Mesothelial cell of epicardium (in vitro differentiated cells): ENCODE data around the gene LIAS. TPM values are rescaled to one million over a fixed set of nuclear protein-coding genes. Genes with fewer than 3 reads are reported as not detected.

ENCODE experiments used
- DNase-seq, 2 experiments: peaks; one replicate each; pipeline ENCODE4 v3.0.0; 2021; ENCODE audit warnings: low spot score in 2 of 2; ENCODE audit not compliant: unreplicated experiment in 2 of 2
- H3K27ac Mint-ChIP-seq: 2 replicates; pipeline ENCODE4 v1.8.0; 2021; ENCODE audit warnings: mixed read lengths
- H3K27me3 Mint-ChIP-seq: 2 replicates; pipeline ENCODE4 v1.8.0; 2021; ENCODE audit warnings: low read depth, mixed read lengths
- H3K36me3 Mint-ChIP-seq: 2 replicates; pipeline ENCODE4 v1.8.0; 2021; ENCODE audit warnings: mixed read lengths
- H3K4me1 Mint-ChIP-seq: 2 replicates; pipeline ENCODE4 v1.8.0; 2021; ENCODE audit warnings: mixed read lengths
- H3K4me3 Mint-ChIP-seq: 2 replicates; pipeline ENCODE4 v1.8.0; 2021; ENCODE audit warnings: mild to moderate bottlenecking, moderate library complexity, mixed read lengths
- H3K9me3 Mint-ChIP-seq: 2 replicates; pipeline ENCODE4 v1.8.0; 2021; ENCODE audit warnings: mixed read lengths
- total RNA-seq: library from RNA; stranded (reverse); gene quantifications from 3 replicates; pipeline ENCODE4 v1.2.1, GENCODE V29; 2021
- TF ChIP-seq, protein P1 (sequence below): fragments of 200-600 bp; sonication (generic); IDR thresholded peaks from one replicate; pipeline ENCODE4 v1.5.0; 2021; ENCODE audit warnings: antibody characterized with exemption; ENCODE audit not compliant: unreplicated experiment

Gene LIAS
- total RNA-seq, 1 donor from 2014 or later = 16.3 TPM

DNA sequence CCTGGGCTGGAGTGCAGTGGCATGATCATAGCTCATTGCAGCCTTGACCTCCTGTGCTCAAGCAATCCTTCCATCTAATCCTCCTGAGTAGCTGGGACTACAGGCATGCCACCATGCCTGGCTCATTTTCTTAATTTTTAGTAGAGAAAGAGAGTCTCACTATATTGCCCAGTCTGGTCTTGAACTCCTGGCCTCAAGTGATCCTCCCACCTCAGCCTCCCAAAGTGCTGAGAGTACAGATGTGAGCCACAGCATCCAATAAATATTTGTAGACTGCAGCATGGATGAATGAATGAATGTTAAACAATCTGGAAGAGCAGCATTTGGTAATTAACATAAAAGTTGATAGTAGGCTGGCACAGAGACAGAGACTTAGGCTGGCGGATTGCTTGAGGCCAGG is 32.1 kb upstream of the LIAS start:
- H3K4me3 Mint-ChIP-seq = no peak overlapping the region
- H3K4me1 Mint-ChIP-seq = peaks cover 7% of the 10 kb centered on the region
- DNase-seq = no peak
- no peak overlapping the region for H3K27ac Mint-ChIP-seq
- H3K36me3 Mint-ChIP-seq = no peaks in the 10 kb centered on the region
- TF ChIP-seq, protein P1, sequence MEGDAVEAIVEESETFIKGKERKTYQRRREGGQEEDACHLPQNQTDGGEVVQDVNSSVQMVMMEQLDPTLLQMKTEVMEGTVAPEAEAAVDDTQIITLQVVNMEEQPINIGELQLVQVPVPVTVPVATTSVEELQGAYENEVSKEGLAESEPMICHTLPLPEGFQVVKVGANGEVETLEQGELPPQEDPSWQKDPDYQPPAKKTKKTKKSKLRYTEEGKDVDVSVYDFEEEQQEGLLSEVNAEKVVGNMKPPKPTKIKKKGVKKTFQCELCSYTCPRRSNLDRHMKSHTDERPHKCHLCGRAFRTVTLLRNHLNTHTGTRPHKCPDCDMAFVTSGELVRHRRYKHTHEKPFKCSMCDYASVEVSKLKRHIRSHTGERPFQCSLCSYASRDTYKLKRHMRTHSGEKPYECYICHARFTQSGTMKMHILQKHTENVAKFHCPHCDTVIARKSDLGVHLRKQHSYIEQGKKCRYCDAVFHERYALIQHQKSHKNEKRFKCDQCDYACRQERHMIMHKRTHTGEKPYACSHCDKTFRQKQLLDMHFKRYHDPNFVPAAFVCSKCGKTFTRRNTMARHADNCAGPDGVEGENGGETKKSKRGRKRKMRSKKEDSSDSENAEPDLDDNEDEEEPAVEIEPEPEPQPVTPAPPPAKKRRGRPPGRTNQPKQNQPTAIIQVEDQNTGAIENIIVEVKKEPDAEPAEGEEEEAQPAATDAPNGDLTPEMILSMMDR = no peak
- H3K9me3 Mint-ChIP-seq = no peaks in the 10 kb centered on the region
- H3K27me3 Mint-ChIP-seq = peaks cover 2% of the 10 kb centered on the region

- peaks cover 7% of the 10 kb centered on the region for H3K4me1 Mint-ChIP-seq
- H3K27me3 Mint-ChIP-seq = no peaks in the 10 kb centered on the region
- H3K36me3 Mint-ChIP-seq = no peaks in the 10 kb centered on the region
- no peak overlapping the region for H3K27ac Mint-ChIP-seq
- no peak overlapping the region for H3K4me3 Mint-ChIP-seq
- DNase-seq = no peak
- H3K9me3 Mint-ChIP-seq = no peaks in the 10 kb centered on the region
- TF ChIP-seq, protein P1 = no peak
Measured at GRCh38 chr4:39427520-39428114, 31.2 kb upstream of the LIAS start.

DNA sequence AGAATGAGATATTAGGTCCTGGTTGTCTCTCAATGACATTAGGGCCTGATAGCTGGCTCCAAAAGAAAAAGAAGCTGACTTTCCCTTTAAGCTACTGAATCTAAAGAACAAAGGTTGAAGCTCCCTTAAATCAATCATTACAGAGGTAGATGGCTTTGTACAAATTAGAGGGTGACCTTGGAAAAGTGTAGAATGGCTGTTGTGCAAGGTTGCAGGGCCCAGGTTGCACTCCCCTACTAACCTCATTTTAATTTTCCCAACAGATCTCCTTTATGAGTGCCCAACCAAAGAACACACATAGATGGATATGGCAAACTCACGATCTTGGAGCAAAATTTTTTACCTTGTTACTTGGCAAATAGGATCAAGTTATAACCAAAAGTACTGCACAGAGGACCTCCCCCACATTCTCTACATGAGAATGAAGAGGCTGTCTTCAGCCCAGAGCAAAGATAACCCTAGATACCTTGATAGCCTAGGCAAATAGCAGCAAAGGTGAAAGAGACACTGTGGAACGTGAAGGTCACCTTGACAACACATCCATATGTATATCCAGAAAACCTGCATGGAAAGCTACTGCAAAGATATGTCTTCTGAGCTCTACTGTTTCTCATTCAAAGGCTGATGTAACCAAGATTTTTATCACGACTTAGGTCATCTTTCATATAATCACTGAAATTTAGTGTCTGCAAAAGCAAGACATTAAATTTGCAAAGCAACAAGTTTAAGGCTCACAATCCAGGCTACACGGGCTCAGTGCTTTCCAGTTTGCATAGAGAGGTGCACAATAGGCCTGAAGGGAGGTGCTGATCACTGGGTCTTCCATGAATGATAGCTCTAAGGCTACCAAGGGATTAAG is 29.2 kb upstream of the LIAS start:
- DNase-seq = no peak
- Mint-ChIP-seq H3K4me1 (peaks cover 7% of the 10 kb centered on the region), H3K9me3 (no peaks in the 10 kb centered on the region), H3K36me3 (no peaks in the 10 kb centered on the region), H3K27me3 (no peaks in the 10 kb centered on the region), H3K4me3 (no peak overlapping the region), H3K27ac (no peak overlapping the region)
- TF ChIP-seq, protein P1 = no peak

DNA sequence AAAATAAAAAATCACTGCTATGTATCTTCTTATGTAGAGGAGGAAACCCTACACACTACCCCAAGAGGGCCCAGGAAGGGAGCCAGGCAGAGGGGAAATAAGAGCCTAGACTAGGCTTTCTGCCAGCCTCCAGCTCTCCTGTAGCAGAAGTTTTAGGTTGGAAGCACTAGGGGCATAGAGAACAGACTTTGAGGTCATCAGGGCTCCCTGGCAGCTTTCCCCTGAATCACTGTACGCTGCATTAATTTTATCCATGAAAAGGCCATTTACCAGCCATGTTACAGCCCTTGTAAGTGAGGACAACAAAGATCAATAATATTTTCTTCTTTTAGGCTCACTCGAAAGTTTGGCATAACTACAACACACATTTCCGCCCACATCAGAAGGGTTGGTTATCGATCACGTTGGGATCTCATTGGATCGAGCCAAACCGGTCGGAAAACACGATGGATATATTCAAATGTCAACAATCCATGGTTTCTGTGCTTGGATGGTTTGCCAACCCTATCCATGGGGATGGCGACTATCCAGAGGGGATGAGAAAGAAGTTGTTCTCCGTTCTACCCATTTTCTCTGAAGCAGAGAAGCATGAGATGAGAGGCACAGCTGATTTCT is 24.9 kb upstream of the LIAS start:
- Mint-ChIP-seq H3K27me3 (peaks cover 12% of the 10 kb centered on the region), H3K4me1 (peaks cover 7% of the 10 kb centered on the region), H3K36me3 (no peaks in the 10 kb centered on the region), H3K9me3 (no peaks in the 10 kb centered on the region), H3K27ac (no peak overlapping the region), H3K4me3 (no peak overlapping the region)
- DNase-seq = no peak
- TF ChIP-seq, protein P1 = no peak

- H3K27ac Mint-ChIP-seq = no peak overlapping the region
- TF ChIP-seq, protein P1 = no peak
Measured at GRCh38 chr4:39435659-39436563, 22.9 kb upstream of the LIAS start.

More at GRCh38 chr4:39435659-39436563, 22.9 kb upstream of the LIAS start:
- no peak for DNase-seq
- Mint-ChIP-seq H3K9me3 (no peaks in the 10 kb centered on the region), H3K27me3 (peaks cover 16% of the 10 kb centered on the region), H3K36me3 (no peaks in the 10 kb centered on the region), H3K4me1 (no peaks in the 10 kb centered on the region), H3K4me3 (no peak overlapping the region)
